K562 (cell line): ENCODE measurements around the gene NREP. TPM values are rescaled to one million over a fixed set of nuclear protein-coding genes. Genes with fewer than 3 reads are reported as not detected.

Experiments used
- ATAC-seq: fragments of 200-7000 bp; cut with Tn5 transposase; 3 replicates; pipeline ENCODE4 v1.9.1; 2020; ENCODE audit warnings: moderate library complexity
- BruUV-seq: library from RNA; stranded (reverse); fragments of 400-500 nt; replicated peaks from 2 replicates; lab custom pipeline; 2021; lab: Mats Ljungman, UMichigan
- CTCF ChIA-PET: fragments of 300-600 bp; formaldehyde crosslinking; extraction: SDS; loops from one replicate; lab custom pipeline; 2021; ENCODE audit warnings: low intra/inter-chr PET ratio; lab: Yijun Ruan, JAX
- POLR2A ChIA-PET: fragments of 300-600, 350-650 bp; sonication (Branson Sonifier 250); formaldehyde crosslinking; extraction: SDS; loops from one replicate; lab custom pipeline; 2021; ENCODE audit warnings: antibody characterized with exemption, inconsistent platforms; lab: Yijun Ruan, JAX
- DNase-seq, 4 experiments: peaks; one replicate each; pipeline versions ENCODE4 v3.0.0 to v3.0.0-alpha.2; 2011 to 2018; ENCODE audit warnings: low spot score in 3 of 4, mixed read lengths in 3 of 4; ENCODE audit errors: extremely low read depth in 1 of 4
- FAIRE-seq: peaks from 2 replicates; lab custom pipeline; 2011; peaks lifted over from hg19 to GRCh38; lab: Jason Lieb, UNC
- H2AFZ ChIP-seq: 2 replicates; pipeline ENCODE4 v1.6.0; 2011; ENCODE audit warnings: low read depth, low read length, control low read depth, inconsistent platforms
- H3K27ac ChIP-seq: fragments of 200-600 bp; 3 replicates; pipeline ENCODE4 v1.8.0; 2011; ENCODE audit warnings: low read depth, mild to moderate bottlenecking, control low read depth, inconsistent platforms, low read length, moderate library complexity, mixed read lengths; ENCODE audit errors: extremely low read depth
- H3K27me3 ChIP-seq, 2 experiments: fragments of 300-600 bp in 1 of 2; 2 replicates in 1 of 2; 3 replicates in 1 of 2; pipeline versions ENCODE4 v1.6.0 to v1.8.0; 2011; ENCODE audit warnings: inconsistent platforms in 2 of 2, low read length in 2 of 2, mild to moderate bottlenecking in 1 of 2, mixed read lengths in 1 of 2, moderate library complexity in 1 of 2; ENCODE audit not compliant: control insufficient read depth in 2 of 2, insufficient read depth in 2 of 2
- H3K36me3 ChIP-seq: fragments of 300-600 bp; 3 replicates; pipeline ENCODE4 v1.8.0; 2011; ENCODE audit warnings: mild to moderate bottlenecking, low read length, inconsistent platforms; ENCODE audit not compliant: control insufficient read depth, insufficient read depth
- H3K4me1 ChIP-seq, 2 experiments: fragments of 200-600 bp in 1 of 2; replicated peaks in 1 of 2; 2 replicates in 1 of 2; 3 replicates in 1 of 2; pipeline versions ENCODE4 v1.5.1 to v1.8.0; 2011; ENCODE audit warnings: inconsistent platforms in 2 of 2, low read length in 2 of 2, mild to moderate bottlenecking in 1 of 2, mixed read lengths in 1 of 2, moderate library complexity in 1 of 2; ENCODE audit not compliant: control insufficient read depth in 2 of 2, insufficient read depth in 2 of 2
- H3K4me2 ChIP-seq: 2 replicates; pipeline ENCODE4 v1.6.1; 2011; ENCODE audit warnings: low read length, control low read depth, inconsistent platforms, mixed read lengths; ENCODE audit not compliant: insufficient read depth
- H3K4me3 ChIP-seq: fragments of 200-600 bp; sonication (generic), shearing (Covaris generic); 2 replicates; pipeline ENCODE4 v1.5.1; 2016; ENCODE audit warnings: control low read depth, inconsistent platforms
- H3K79me2 ChIP-seq: fragments of 200-600 bp; 3 replicates; pipeline ENCODE4 v1.8.0; 2011; ENCODE audit warnings: low read length, inconsistent platforms; ENCODE audit not compliant: control insufficient read depth, insufficient read depth
- H3K9ac ChIP-seq, 2 experiments: 2 replicates each; pipeline versions ENCODE4 v1.6.0 to v1.6.1; 2011; ENCODE audit warnings: low read depth in 2 of 2, low read length in 2 of 2, control low read depth in 1 of 2, inconsistent platforms in 1 of 2, mild to moderate bottlenecking in 1 of 2, mixed read lengths in 1 of 2; ENCODE audit not compliant: insufficient read depth in 1 of 2
- H3K9me1 ChIP-seq: one replicate; pipeline ENCODE4 v1.6.0; 2011; ENCODE audit warnings: inconsistent platforms, mild to moderate bottlenecking, low read length, moderate library complexity; ENCODE audit not compliant: control insufficient read depth, insufficient read depth
- H3K9me3 ChIP-seq: replicated peaks from 2 replicates; pipeline ENCODE4 v1.5.1; 2011; ENCODE audit warnings: low read depth, low read length, inconsistent platforms; ENCODE audit not compliant: control insufficient read depth, insufficient read depth
- H4K20me1 ChIP-seq: replicated peaks from 2 replicates; pipeline ENCODE4 v1.6.1; 2011; ENCODE audit warnings: low read length, inconsistent platforms, mixed read lengths; ENCODE audit not compliant: control insufficient read depth, insufficient read depth
- CREB1 ChIP-seq, 2 experiments: sonication (generic) in 1 of 2; formaldehyde crosslinking in 1 of 2; IDR thresholded peaks; 2 replicates each; pipeline versions ENCODE4 v1.6.1 to v1.8.0; 2012 to 2022; ENCODE audit warnings: inconsistent platforms in 1 of 2, mild to moderate bottlenecking in 1 of 2, missing genetic modification reagents in 1 of 2, moderate library complexity in 1 of 2
- WGBS: fragments of 100-300 bp; shearing (Covaris generic); methylation state at CpG from one replicate; pipeline ENCODE4 v1.1.6; 2016; ENCODE audit warnings: low coverage, mixed read lengths; ENCODE audit not compliant: insufficient coverage; ENCODE audit errors: missing lambda C conversion rate; 5-methylcytosine and 5-hydroxymethylcytosine counted together
- in situ Hi-C: fragments of 300-500 bp; cut with MboI; formaldehyde crosslinking; loops from 4 replicates; pipeline ENCODE4 v1.15.0; 2018; ENCODE audit warnings: inconsistent platforms, mixed read lengths
- intact Hi-C: fragments of 100-400 bp; cut with micrococcal nuclease; formaldehyde crosslinking; loops from 2 replicates; pipeline ENCODE4 v1.14.2; 2022
- polyA plus RNA-seq, 8 experiments: library from polyadenylated mRNA; depleted of rRNA in 4 of 8; stranded (reverse) in 5 of 8; unstranded in 3 of 8; fragments of >200 nt; fragmentation: Nextera tagmentation in 2 of 8; fragmentation: Illumina TruSeq in 1 of 8; extraction: Ambion mirVana in 2 of 8; extraction: Trizol in 1 of 8; gene quantifications; 2 replicates each; pipeline versions ENCODE4 v1.2.1 to v1.2.3, GENCODE V29; 2011 to 2014; ENCODE audit warnings: inconsistent platforms in 1 of 8, missing spikeins in 1 of 8
- total RNA-seq, 7 experiments: library from RNA; depleted of rRNA in 6 of 7; stranded (reverse); fragments of >200 nt in 6 of 7; fragmentation: Illumina TruSeq in 2 of 7; extraction: Trizol in 2 of 7; gene quantifications; 2 replicates each; pipeline versions ENCODE4 v1.2.1 to v1.2.3, GENCODE V29; 2011 to 2021; ENCODE audit warnings: low replicate concordance in 1 of 7
- TF ChIP-seq, protein P1 (sequence below), 3 experiments: IDR thresholded peaks in 2 of 3; conservative IDR thresholded peaks in 1 of 3; 2 replicates each; pipeline ENCODE4 v1.5.1; 2011 to 2012; ENCODE audit warnings: low read length in 3 of 3, mild to moderate bottlenecking in 3 of 3, control low read depth in 2 of 3, improper control_type of control experiment in 1 of 3, inconsistent platforms in 1 of 3, low read depth in 1 of 3, mixed read lengths in 1 of 3, moderate library complexity in 1 of 3; ENCODE audit not compliant: insufficient read depth in 2 of 3
- TF ChIP-seq, protein P2 (sequence below): fragments of 250-450 bp; sonication (Bioruptor Pico); IDR thresholded peaks from 2 replicates; pipeline ENCODE4 v1.4.0; 2020; ENCODE audit warnings: mild to moderate bottlenecking, moderate library complexity

NREP gene
- total and polyA plus RNA-seq, 9 of the 15 experiments (the other 6 are each of a cell fraction or from before 2014, with no cell fraction given) = 0.08 to 0.58 (median 0.23) TPM; not detected in 1

DNA sequence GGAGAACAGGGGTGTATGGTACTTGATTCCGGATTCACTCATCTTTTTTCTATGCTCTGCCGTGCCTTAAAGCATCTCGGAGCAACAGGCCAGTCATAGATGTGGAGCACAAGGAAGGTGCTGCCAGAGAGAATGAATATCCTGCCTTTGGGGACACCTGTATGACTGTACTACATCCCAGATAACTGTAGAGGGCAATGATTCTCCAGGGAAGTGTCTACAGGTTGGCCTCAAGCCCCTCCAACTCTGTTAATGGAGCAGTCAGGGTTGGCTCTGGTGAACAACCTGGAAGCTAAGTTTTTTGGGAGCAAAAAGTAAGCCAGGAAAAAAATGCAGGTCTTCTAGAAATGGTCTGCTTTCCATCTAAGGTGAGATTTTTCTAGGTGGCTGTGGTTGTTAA, 71.0 kb downstream of the NREP start:
- ChIA-PET CTCF (no interaction called here), POLR2A (no interaction called here)

More for the DNA sequence above, 71.0 kb downstream of the NREP start:
- no peak overlapping the region for H3K27ac ChIP-seq
- H2AFZ ChIP-seq = no peak overlapping the region
- DNase-seq (peak in 2 of 4 experiments; percentile 8), FAIRE-seq (no peak), ATAC-seq (peak; percentile 61)
- TF ChIP-seq, protein P1, sequence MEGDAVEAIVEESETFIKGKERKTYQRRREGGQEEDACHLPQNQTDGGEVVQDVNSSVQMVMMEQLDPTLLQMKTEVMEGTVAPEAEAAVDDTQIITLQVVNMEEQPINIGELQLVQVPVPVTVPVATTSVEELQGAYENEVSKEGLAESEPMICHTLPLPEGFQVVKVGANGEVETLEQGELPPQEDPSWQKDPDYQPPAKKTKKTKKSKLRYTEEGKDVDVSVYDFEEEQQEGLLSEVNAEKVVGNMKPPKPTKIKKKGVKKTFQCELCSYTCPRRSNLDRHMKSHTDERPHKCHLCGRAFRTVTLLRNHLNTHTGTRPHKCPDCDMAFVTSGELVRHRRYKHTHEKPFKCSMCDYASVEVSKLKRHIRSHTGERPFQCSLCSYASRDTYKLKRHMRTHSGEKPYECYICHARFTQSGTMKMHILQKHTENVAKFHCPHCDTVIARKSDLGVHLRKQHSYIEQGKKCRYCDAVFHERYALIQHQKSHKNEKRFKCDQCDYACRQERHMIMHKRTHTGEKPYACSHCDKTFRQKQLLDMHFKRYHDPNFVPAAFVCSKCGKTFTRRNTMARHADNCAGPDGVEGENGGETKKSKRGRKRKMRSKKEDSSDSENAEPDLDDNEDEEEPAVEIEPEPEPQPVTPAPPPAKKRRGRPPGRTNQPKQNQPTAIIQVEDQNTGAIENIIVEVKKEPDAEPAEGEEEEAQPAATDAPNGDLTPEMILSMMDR (IDR thresholded peaks at IDR 0.05 in 2 of 3, conservative IDR thresholded peaks at IDR 0.05 in 1 of 3; ENCODE audit: insufficient read depth in 2 of 3, low read depth in 1 of 3, low read length in 3 of 3) = peak in 2 of 3 experiments; percentile 8 to 18; a peak in 1 of 6 replicates
- TF ChIP-seq CREB1 (IDR thresholded peaks at IDR 0.05) (no peak), CREB1 (CRISPR knock-in tag; IDR thresholded peaks at IDR 0.05) (no peak)
- TF ChIP-seq, protein P2, sequence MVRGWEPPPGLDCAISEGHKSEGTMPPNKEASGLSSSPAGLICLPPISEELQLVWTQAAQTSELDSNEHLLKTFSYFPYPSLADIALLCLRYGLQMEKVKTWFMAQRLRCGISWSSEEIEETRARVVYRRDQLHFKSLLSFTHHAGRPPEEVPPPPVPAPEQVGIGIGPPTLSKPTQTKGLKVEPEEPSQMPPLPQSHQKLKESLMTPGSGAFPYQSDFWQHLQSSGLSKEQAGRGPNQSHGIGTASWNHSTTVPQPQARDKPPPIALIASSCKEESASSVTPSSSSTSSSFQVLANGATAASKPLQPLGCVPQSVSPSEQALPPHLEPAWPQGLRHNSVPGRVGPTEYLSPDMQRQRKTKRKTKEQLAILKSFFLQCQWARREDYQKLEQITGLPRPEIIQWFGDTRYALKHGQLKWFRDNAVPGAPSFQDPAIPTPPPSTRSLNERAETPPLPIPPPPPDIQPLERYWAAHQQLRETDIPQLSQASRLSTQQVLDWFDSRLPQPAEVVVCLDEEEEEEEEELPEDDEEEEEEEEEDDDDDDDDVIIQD = no peak
- intact Hi-C loops = loop anchor here (10.0 kb wide), 1 partner anchor 459 kb away; no protein-coding TSS in a partner anchor
- no peak overlapping the region for H3K4me3 ChIP-seq
- no peak overlapping the region for H3K9ac ChIP-seq
- no peaks in the 10 kb centered on the region for H3K9me1 ChIP-seq
- WGBS = 0% methylated on average over 3 of the region's 3 CpGs
- no peaks in the 10 kb centered on the region for H3K9me3 ChIP-seq
- no peaks in the 10 kb centered on the region; a peak in 1 of 5 replicates for H3K27me3 ChIP-seq
- no peaks in the 10 kb centered on the region for H4K20me1 ChIP-seq
- H3K4me1 ChIP-seq = no peaks in the 10 kb centered on the region
- no TSS peak for BruUV-seq
- H3K4me2 ChIP-seq = no peak overlapping the region
- no peaks in the 10 kb centered on the region for H3K36me3 ChIP-seq
- no peaks in the 10 kb centered on the region for H3K79me2 ChIP-seq
- in situ Hi-C loops = no loop called here
